Activated CD4-positive, alpha-beta T cell treated with anti-CD3 and anti-CD28 coated beads, Interleukin-2, Interleukin-4, amounts not matched to agents 100 ng/mL and 50 ng/mL, durations not matched to agents 16 hours and 8 hours (primary cell): ENCODE data around the gene MVD.

Experiments
- DNase-seq: peaks from one replicate; pipeline ENCODE4 v3.0.0-alpha.2; 2020; ENCODE audit warnings: low spot score

MVD gene

DNA sequence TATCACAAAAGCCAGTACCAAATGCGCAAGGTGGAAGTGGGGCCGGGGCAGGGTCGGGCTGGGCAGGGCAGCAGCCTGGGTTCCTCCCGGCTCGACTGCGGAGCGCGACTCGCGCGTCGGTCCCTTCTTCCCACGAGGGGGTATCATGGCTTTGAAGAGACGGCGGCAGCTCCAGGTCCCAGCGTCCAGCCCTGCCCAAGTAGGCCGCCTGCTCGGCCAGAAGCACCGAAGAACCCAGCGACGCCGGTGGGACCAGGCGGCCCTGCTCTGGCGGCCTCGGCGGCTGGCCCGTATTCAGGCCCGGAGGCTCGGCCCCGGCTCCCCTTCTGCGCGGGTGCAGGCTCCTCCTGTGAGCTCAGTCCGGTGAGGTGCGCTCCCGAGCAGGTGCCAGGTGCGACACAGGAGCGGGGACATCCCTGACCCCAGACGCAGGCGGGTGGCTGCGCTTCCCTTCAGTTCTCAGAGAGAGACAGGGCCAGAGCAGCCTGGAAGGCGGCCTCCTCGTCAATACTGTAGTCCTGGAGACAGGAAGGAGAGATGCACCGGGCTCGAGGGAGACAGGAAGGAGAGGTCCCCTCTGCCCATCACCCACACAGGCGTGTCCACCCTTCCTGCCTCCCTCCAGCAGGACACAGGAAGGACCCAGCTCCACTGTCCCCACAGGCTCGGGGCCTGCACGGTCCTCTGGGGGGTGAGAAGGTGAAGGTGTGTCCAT lies 34.4 kb upstream of the MVD start:
- DNase-seq: no peak

- DNase-seq: no peak
Observed at GRCh38 chr16:88696441-88696840, 33.5 kb upstream of the MVD start.

DNA sequence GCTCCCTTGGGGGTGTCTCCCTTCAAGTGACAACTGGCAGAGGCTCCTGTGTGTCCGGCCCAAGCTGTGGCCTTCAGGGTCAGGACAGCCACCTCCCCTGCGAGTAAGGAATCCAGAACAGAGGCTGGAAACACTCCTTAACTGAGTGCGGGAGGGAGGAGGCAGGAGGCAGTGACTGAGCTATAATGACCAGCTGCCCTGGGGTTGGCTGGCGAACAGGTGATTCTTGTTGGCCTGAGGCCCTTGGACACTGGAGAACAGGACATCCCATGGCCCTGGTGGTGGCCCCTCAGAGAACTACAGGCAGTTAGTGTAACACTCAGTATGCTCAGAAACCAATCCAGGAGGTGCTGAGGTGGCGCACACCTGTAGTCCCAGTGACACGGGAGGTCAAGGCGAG lies 32.9 kb upstream of the MVD start:
- DNase-seq: no peak

- no peak for DNase-seq
Observed at GRCh38 chr16:88695218-88695617, 32.3 kb upstream of the MVD start.

GRCh38 chr16:88694221-88695087 lies 31.6 kb upstream of the MVD start:
- no peak for DNase-seq

- DNase-seq: no peak
Observed at GRCh38 chr16:88693420-88694177, 30.7 kb upstream of the MVD start.

GRCh38 chr16:88692861-88693260 lies 30.0 kb upstream of the MVD start:
- DNase-seq: no peak

- DNase-seq: no peak
Observed at GRCh38 chr16:88691924-88692560, 29.2 kb upstream of the MVD start.

DNA sequence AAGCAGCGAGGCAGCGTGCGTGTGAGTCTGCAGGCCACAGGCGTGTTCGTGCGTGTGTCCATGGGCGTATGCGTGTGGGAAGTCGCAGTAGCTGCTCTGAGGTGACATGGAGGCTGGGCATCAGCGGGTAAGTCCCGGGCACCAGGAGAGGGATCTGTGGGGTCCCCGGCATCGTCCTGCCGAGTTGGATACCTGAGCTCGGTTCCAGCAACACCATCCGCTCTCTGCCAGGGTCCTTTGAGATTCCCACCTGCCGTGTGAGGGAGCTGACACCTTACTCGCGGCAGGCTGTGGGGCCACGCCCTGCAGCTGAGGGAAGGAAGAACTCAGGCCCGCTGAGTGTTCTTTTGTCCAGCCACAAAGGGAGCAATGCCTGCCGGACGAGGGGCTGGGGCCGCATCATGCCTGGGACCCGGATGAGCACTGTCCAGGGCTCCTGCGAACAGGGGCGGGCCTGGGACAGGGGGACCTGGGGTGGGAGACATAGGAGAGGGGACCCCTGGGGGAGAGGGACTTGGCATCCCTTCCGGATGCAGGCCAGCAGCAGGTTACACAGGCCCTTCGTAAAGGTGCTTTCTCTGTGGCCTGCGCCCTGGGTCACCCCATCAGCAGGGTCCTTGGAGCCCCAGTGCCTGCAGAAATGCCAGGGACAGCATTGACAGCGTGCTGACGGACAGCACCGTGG lies 28.4 kb upstream of the MVD start:
- DNase-seq: no peak

DNA sequence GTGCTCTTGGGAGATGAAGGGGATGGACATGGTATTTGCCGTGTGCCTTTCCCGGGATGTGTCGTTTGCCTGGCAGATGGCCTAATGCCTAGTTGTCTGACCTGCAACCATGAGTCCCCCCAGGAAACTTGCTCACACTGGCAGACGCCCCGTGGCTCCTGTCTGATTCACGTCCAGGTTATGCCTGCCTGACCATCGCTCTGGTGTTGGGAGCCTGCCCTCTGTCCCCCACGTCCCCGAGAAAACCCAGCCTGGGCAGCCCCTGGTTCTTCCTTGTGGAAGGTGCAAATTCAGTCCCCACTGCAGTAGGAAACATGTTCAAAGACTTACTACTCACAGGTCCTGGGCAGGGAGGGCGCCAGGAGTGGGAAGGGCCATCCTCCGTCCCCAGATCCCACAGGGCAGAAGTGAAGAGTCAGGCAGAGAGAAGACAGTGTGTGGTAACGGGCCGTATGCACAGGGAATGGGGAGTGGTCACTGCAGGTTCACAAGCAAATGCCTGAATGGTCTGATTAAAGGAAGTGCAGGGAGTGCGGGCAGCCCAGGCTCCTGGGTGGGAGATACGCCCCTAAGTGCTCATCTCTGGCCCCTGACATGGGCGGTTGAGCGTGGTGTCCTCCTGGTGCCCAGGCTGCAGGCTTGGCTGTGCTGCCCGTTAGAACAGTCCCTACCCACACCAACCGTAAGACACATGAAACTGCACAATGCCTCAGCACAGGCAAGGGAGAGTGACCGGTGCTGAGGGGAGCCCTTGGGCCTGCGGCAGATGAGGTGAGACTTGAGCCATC lies 27.6 kb upstream of the MVD start:
- no peak for DNase-seq

DNA sequence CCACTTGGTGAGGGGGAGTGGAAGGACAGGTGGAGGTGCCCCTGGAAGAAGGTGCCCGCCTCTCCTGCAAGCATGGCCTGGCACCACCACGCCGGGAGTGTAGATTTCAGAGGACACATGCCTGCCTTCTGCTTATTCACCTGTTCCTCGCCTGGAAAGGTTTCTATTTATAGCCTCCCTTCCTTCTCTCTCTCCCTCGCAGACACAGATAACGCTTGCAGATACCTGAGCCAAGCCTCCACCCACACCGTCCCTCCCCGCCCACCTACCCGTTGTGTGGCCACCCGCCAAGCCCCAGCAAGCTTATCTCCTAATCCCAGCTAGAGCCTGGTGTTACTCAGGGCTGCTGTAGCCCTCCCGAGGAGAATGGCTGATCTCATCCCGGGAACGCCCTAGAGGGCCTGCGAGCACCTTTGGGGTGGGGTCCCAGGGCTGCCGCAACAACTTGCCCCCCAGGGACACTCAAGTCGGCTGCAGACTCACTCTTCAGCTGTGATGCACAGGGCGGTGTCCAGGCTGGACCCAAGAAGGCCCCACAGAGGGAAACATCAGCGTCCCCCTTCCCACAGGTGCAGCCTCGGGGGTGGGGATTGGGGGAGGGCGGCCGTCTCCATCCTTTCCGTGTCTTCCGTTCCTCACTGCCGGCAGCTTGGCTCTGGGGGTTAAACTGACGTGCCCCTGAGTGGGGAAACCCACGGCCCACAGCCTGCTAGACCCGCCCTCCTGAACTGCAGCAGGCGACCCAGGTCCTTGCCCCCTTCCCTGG lies 25.3 kb upstream of the MVD start:
- DNase-seq: no peak

DNA sequence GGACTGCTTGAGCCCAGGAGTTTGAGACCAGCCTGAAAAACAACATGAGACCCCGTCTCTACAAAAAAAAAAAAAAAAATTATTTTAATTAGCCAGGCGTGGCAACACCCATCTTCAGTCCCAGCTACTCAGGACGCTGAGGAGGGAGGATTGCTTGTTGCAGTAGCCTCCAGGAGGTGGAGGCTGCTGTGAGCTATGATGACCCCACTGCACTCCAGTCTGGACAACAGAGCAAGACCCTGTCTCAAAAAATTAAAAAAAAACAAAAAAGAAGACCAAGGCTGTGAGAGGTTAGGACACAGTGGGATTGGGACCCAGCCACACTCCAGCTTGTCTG lies 24.8 kb upstream of the MVD start:
- no peak for DNase-seq

- no peak for DNase-seq
Observed at GRCh38 chr16:88687254-88687576, 24.3 kb upstream of the MVD start.

GRCh38 chr16:88686439-88687253 lies 23.8 kb upstream of the MVD start, which contains the start of gene SNAI3:
Gene SNAI3 (minus strand): TSS chr16:88686507. CDS start chr16:88686406, 101 bp downstream.
- DNase-seq: peak; percentile 78

DNA sequence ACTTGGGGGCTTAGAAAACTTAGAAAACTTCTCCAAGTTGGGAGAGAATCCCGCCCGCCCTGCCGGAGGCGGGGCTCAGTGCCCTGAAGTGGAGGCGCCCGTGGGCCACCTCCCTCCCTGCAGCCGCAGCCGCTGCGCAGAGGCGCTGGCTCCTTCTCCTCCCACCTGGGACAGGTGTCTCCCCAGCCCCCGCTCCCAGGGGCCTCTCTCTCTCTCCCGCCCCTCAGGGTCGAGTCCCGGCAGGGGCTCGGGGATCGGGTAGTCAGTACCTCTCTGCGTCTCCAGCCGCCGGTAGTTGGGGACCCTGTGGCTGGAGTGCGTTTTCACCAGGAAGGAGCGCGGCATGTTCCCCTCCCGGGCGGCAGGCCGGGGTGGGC lies 23.2 kb upstream of the MVD start:
- DNase-seq: no peak

DNA sequence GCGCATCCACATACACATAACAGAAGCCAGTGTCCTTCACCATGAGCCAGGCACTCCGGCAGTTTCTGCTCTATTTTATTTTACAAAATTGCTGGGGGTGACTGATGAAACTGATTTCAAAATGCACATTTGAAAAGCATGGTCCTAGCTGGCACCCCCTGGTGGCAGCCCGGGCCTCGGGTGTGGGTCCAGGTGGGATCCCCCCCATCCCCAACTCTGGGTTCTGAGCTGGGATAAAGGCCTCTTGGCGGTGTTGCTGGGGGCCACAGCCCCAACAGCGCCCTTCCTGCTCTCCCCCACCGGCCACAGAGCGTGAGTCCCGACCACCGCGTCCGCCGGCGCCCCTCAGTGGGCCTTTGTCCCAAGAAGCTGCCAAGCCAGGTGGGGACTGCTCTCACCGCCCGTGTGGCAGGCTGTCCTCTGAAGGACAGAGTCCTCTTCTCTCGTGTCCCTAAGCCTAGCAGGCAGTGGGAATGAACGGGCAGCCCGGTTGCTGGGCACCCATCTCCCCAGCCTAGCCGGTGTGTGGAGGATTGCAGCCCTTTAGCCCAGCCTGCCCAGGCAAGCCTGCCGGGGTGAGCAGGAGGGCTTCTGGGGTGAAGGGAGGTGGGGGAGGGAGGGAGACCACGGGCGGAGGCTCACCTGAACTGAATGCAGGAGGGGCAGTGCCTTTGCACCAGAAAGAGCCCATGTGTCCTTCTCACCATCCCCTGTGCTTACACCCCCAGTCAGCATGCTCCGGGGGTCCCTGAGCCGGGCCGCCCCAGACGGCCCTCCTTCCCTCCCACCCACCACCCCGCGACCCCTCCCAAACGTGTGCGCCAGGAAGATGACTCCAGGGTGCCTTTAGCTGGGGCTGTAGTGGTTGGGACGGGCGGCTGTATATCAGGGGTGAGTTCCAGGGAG lies 22.5 kb upstream of the MVD start:
- DNase-seq: no peak

DNA sequence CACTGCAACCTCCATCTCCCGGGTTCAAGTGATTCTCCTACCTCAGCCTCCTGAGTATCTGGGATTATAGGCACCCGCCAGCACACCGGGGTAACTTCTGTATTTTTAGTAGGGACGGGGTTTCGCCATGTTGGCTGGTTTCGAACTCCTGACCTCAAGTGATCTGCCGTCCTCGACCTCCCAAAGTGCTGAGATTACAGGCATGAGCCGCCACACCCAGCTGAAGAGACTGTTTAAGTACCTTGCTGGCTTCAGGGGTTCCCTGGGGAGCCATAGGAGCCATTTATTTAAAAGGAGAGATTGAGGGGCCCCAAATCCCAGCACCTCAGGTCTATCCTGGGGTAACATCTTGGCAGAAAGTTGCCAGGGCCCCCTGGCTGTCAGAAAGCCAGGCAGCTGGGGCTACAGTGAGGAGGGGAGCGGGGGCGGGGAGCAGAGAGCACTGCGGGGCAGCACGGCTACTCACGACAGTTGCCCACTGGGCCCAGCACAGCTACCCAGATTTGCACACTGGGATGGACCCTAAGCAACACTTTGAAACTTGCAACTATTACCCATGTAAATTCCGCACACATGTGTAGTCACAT lies 21.8 kb upstream of the MVD start:
- no peak for DNase-seq
